GM10248 (cell line): Measurements from ENCODE around the gene MRPL1.

Experiments
- CTCF ChIA-PET: fragments of 300-600 bp; sonication (Branson Sonifier 250); formaldehyde crosslinking; extraction: SDS; loops from one replicate; lab custom pipeline; 2021; ENCODE audit warnings: antibody characterized with exemption; lab: Yijun Ruan, JAX
- POLR2A ChIA-PET: fragments of 350-650 bp; sonication (Branson Sonifier 250); formaldehyde crosslinking; extraction: SDS; loops from one replicate; lab custom pipeline; 2020; ENCODE audit warnings: antibody characterized with exemption; lab: Yijun Ruan, JAX
- DNase-seq: peaks from one replicate; pipeline ENCODE4 v3.0.0; 2012; ENCODE audit errors: extremely low spot score
- TF ChIP-seq, protein P1 (sequence below): IDR thresholded peaks from 2 replicates; pipeline ENCODE4 v1.5.1; 2012; ENCODE audit warnings: mild to moderate bottlenecking, low read depth; ENCODE audit errors: extremely low read depth, missing control alignments, control extremely low read depth

Gene MRPL1

DNA sequence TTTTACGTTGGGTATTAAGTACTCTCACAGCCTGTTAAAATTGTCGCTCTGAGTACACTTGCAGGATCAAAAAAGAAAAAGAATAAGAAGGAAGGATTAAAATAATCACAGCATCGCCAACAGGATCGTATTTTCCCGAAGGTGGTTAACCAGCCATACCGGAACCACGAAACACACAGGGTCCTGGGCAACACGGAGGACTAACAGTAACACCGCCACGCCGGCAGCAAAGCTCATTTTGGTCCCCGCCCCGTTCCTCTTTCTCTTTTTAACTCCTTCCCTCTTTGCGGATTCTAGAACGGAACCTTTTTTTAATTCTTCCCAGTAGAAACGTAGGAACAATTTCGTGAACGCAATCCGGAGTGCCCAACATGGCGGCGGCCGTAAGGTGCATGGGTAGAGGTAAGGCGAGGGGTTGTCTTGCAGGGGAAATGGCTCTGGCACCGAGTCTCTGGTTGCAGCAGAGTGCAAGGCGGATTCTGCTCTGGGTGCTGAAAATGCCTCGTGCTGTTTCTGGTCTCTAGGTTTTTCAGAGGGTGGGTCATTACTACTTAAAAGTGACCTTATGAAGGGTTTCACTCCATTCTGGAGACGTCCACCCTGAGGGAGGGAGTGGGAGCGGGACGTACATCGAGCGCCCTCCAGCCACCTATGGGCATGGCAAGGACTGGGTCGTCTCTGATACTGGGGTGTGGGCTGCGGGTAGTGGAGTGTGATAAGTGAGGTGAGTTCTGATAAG lies at the start of gene MRPL1:
Gene MRPL1, plus strand, starts transcription at position 353 of the 739 bp plus-strand sequence. Its CDS starts 19 bp downstream, at position 372.
- ChIA-PET POLR2A (interaction anchor here (0.6 to 1.5 kb wide), 3 partner anchors 10 to 42 kb away, joined by 3 to 9 read pairs (median 5); no protein-coding TSS in a partner anchor), CTCF (interaction anchor here (0.7 to 2.6 kb wide), 9 partner anchors 10 to 131 kb away, joined by 3 to 11 read pairs (median 4); no protein-coding TSS in a partner anchor)
- TF ChIP-seq, protein P1, sequence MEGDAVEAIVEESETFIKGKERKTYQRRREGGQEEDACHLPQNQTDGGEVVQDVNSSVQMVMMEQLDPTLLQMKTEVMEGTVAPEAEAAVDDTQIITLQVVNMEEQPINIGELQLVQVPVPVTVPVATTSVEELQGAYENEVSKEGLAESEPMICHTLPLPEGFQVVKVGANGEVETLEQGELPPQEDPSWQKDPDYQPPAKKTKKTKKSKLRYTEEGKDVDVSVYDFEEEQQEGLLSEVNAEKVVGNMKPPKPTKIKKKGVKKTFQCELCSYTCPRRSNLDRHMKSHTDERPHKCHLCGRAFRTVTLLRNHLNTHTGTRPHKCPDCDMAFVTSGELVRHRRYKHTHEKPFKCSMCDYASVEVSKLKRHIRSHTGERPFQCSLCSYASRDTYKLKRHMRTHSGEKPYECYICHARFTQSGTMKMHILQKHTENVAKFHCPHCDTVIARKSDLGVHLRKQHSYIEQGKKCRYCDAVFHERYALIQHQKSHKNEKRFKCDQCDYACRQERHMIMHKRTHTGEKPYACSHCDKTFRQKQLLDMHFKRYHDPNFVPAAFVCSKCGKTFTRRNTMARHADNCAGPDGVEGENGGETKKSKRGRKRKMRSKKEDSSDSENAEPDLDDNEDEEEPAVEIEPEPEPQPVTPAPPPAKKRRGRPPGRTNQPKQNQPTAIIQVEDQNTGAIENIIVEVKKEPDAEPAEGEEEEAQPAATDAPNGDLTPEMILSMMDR: peak; percentile 24
- peak; percentile 80 for DNase-seq

DNA sequence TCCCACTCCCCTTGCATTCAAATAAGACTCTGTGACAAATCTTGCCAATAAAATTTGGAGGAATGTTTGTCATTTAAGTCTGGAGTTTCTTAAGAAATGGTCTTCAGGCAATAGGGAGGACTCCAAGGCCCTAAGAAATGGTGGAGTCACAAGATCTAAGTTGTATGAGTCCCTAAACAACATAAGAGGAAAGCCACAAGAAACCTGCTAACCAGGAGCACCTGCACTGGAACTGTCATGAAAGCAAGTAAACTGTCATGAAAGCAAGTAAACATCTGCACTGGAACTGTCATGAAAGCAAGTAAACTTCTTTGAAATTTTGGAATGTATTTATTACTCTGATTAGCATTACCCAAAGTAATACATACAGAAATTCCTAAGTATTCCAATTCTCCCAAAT lies 47.0 kb upstream of the MRPL1 start:
- CTCF ChIA-PET: no interaction called here
- no peak for DNase-seq

DNA sequence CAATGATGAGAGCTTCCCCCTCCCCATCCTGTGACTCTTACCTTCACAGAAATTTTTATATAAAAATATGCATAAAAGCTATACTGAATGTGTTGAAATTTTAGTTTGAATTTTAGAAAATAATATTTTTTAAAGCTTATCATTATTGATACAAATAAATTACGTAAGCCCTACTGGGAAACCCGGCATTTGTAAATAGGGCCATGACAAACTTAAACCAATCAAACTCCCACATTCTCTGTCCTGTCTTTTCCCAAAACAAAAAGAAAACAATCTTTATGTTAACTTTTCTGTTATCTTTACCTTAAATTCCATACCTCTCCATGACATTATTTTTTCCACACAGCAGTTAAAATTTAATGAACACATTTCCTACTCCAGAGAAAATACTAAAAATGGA lies 46.1 kb upstream of the MRPL1 start:
- ChIA-PET POLR2A (no interaction called here), CTCF (interaction anchor here (1.0 to 2.6 kb wide), 4 partner anchors 18 to 46 kb away, joined by 3 to 11 read pairs (median 4); partner anchors contain the start of gene MRPL1)
- no peak for DNase-seq
- TF ChIP-seq, protein P1: no peak

More for the DNA sequence above, 47.0 kb upstream of the MRPL1 start:
- POLR2A ChIA-PET: no interaction called here
- TF ChIP-seq, protein P1: no peak

DNA sequence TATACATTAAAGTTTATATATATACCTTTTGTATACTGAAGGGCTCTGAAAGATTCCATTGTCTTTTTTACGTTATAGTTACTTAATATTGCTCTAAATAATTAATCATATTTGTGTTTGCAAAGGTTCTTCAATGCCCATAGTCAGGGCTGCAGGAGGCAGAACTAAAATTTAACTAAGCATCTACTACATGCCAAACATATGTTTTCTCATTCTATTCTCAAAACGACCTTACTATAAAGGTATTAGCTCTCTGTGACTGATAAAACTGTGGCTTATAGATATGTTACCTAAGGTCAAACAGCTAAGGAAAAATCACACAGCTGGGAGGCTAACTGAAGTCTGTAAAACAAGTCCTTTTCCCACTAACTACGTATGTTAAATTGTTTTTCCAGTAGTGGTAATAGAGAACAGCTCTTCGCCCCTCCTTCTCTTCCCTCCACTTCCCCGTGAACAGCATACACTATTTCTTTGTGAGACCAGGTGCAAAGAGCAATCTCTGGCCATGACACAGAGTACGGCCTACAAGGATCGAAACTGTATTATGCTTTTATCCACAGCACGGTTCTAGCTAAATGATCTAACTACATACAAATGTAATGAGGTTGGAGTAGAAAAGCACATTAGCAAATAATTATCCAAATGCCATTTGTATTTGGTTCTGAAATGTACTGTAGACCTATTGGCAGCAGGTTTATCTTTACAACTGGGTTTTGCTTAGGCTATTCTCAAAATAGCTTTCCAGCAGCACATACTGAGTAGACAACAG lies 45.1 kb upstream of the MRPL1 start:
- DNase-seq: no peak
- CTCF ChIA-PET: interaction anchor here (0.7 to 2.6 kb wide), 8 partner anchors 8 to 198 kb away, joined by 3 to 11 read pairs (median 4); partner anchors contain the start of gene MRPL1
- TF ChIP-seq, protein P1: no peak
- POLR2A ChIA-PET: interaction anchor here (0.7 kb wide), 2 partner anchors 11 to 89 kb away, joined by 3 to 4 read pairs; no protein-coding TSS in a partner anchor

DNA sequence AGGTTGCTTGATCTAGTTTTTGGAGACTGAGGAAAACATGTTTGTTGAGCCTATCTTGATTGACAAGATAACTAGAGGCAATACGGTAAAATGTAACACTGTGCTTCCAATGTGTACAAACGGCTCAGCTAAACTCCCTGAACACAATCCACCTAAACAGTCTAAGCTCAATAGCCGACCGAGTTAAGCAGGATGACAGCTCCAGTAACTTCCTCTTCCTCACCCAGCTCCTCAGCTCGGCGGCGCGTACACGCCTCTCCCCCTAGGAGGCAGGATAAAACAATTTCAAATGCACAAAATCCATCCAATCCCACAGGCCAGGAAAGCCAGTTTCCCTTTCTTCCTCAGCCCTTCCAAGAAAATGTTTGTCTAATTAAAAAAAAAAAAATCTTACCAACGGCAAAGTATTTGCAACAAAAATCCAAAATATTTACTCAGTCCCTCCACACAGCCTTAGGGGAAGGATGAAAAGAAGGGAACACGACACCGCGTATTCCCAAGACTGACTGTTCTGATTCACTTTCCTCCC lies 44.5 kb upstream of the MRPL1 start:
- POLR2A ChIA-PET: interaction anchor here (0.7 kb wide), 2 partner anchors 11 to 90 kb away, joined by 3 to 4 read pairs; no protein-coding TSS in a partner anchor
- peak; percentile 42 for DNase-seq
- CTCF ChIA-PET: interaction anchor here (0.7 to 2.6 kb wide), 7 partner anchors 9 to 199 kb away, joined by 3 to 11 read pairs (median 4); partner anchors contain the start of gene MRPL1
- TF ChIP-seq, protein P1: peak; percentile 55
